ENCODE measurements around the gene DNM1L. TPM values are rescaled to one million over a fixed set of nuclear protein-coding genes. Genes with fewer than 3 reads are reported as not detected.

The DNM1L gene
- total RNA-seq, 1 donor = 73.5 TPM

DNA sequence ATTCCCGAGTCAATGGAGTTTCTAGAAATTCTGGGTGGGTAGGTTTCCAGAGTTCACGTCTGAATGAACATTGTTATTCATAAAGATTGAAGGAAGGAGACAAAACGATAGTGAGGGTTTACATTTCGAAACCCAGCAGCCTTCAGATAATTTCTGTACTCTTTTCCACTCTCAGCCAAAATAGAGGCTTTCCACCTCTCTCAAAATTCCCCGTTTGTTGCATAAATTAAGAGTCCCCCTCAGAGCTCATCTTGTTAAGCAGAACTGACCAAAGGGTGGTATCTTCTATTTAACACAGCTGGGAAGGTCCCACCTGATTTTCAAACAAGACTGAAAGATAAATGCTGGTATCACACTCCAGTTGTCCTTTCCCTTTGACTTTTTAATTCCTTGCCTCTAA is 98.1 kb downstream of the DNM1L start:
- H3K4me3 ChIP-seq (ENCODE audit: low read depth, low read length) = no peak overlapping the region
- no peak for TF ChIP-seq CTCF (IDR thresholded peaks at IDR 0.05; ENCODE audit: insufficient read depth, low read length)
- DNase-seq (ENCODE audit: low read depth) = no peak

DNA sequence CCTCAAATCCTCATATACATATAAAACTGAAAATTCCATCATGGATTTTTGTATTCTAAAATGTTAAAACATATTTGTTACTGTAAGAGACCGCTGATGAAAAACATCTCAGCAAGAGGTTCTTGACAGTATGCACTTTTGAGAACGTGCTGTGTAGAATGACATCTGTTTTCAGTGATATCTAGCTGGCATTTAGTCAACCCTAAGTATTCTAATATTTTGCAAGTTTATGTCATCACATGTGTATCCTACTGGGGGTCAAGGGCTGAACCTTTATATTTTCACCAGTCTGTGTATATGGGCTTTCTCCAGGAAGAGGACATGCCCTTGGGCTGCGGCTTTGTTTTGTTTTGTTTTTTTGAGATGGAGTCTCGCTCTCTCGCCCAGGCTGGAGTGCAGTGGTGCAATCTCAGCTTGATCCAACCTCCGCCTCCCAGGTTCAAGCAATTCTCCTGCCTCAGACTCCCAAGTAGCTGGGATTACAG is 98.6 kb downstream of the DNM1L start:
- no peak for TF ChIP-seq CTCF (IDR thresholded peaks at IDR 0.05; ENCODE audit: insufficient read depth, low read length)
- no peak for DNase-seq (ENCODE audit: low read depth)
- no peak overlapping the region for H3K4me3 ChIP-seq (ENCODE audit: low read depth, low read length)

- DNase-seq (ENCODE audit: low read depth) = peak; percentile 38
- TF ChIP-seq CTCF (IDR thresholded peaks at IDR 0.05; ENCODE audit: insufficient read depth, low read length) = no peak
- H3K4me3 ChIP-seq (ENCODE audit: low read depth, low read length) = no peak overlapping the region
Measured at GRCh38 chr12:32780071-32780470, 101.0 kb downstream of the DNM1L start.

DNA sequence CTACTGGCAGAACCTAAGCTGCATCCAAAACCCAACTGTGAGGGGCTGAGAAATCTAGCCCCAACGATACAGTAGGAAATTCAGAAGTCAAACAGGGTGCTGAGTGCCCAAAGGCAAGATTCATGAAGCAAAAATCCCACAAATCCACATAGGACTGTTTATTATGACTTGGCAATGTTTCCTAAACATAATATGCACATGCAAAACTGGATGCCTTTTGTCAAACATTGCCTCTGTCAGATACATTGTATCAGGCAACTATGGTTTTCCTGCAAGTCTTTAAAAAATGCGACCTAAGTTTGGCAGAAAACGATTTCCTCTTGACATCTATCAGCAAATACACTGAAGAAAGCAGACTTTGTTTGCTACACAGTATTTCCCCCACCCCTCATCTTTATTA is 103.9 kb downstream of the DNM1L start:
- no peak for DNase-seq (ENCODE audit: low read depth)
- no peak for TF ChIP-seq CTCF (IDR thresholded peaks at IDR 0.05; ENCODE audit: insufficient read depth, low read length)
- H3K4me3 ChIP-seq (ENCODE audit: low read depth, low read length) = no peak overlapping the region

DNA sequence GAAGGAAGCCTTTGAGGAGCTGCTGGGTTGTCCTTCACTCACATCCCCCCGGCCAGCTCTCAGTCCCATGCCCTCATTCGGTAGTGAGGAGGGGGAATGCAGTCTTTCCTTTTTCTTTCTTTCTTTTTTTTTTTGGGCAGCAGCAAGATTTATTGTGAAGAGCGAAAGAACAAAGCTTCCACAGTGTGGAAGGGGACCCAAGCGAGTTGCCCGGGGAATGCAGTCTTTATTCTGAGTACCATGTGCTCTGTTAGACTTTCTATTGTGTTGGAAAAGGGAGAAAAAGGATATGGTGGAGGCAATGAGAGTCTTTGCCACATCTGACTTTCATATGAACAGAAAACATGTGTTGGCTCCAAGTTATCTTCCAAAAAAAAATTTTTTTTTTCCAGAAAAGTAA is 106.5 kb downstream of the DNM1L start:
- TF ChIP-seq CTCF (IDR thresholded peaks at IDR 0.05; ENCODE audit: insufficient read depth, low read length) = no peak
- no peak for DNase-seq (ENCODE audit: low read depth)
- no peak overlapping the region for H3K4me3 ChIP-seq (ENCODE audit: low read depth, low read length)

- TF ChIP-seq CTCF (IDR thresholded peaks at IDR 0.05; ENCODE audit: insufficient read depth, low read length) = no peak
- H3K4me3 ChIP-seq (ENCODE audit: low read depth, low read length) = no peak overlapping the region
- no peak for DNase-seq (ENCODE audit: low read depth)
Measured at GRCh38 chr12:32788405-32788804, 109.3 kb downstream of the DNM1L start.

- no peak for DNase-seq (ENCODE audit: low read depth)
- TF ChIP-seq CTCF (IDR thresholded peaks at IDR 0.05; ENCODE audit: insufficient read depth, low read length) = no peak
- H3K4me3 ChIP-seq (ENCODE audit: low read depth, low read length) = no peak overlapping the region
Measured at GRCh38 chr12:32789446-32789845, 110.3 kb downstream of the DNM1L start.
